Ishikawa (cell line): ENCODE results near the gene ATP6V0B.

ENCODE experiments used
- EP300 ChIP-seq: IDR thresholded peaks from 2 replicates; pipeline ENCODE4 v1.6.1; 2012; ENCODE audit warnings: borderline replicate concordance
- FOXM1 ChIP-seq: IDR thresholded peaks from 2 replicates; pipeline ENCODE4 v1.6.1; 2012; ENCODE audit warnings: low read depth, borderline replicate concordance
- TAF1 ChIP-seq: IDR thresholded peaks from 2 replicates; pipeline ENCODE4 v1.6.1; 2012; ENCODE audit warnings: low read depth, mild to moderate bottlenecking
- YY1 ChIP-seq: IDR thresholded peaks from 2 replicates; pipeline ENCODE4 v1.6.1; 2012; ENCODE audit warnings: low read depth

DNA sequence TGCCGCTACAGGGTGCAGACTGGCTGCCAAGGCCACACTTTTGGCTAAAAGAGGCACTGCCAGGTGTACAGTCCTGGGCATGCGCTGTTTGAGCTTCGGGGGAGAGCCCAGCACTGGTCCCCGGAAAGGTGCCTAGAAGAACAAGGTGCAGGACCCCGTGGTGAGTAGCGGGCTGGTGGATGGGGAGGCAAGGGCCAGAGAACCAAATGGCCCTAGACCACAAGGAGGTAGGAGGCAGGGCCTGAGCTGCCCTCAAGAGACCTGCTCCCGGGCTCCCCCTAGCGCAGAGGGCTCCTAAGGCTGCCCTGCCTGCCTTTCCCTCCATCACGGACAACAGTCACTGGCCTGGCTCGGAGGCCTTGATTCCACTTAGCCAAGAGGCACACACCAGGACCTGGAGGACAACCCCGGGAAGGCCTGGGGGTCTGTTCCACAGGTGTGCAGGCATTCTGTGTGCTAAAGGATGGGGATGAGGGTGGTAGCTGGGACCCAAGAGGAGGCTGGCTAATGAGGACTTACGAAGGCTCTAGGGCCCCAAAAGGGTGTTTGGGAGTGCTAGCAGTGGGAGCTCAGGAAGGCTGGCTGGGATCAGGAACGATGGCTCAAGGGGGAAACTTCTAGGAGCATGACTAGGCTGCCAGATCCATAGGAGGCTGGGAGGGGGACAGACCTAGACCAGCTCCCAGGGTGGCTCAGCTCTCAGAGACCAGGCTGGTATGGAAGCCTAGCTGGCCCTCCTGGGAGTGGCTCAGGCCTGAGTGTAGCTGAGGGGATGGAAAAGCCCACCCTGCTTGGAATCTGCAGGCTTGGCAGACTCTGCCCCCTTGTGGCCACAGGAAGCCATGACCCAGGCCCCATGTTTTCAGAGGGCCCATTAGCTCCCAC, 40.4 kb upstream of the ATP6V0B start:
- TF ChIP-seq EP300 (no peak), TAF1 (no peak), YY1 (no peak), FOXM1 (no peak)
